AG04449 (cell line): ENCODE measurements around the gene FAM83G.

Source experiments
- CTCF ChIA-PET: fragments of 350-600 bp; formaldehyde crosslinking; extraction: SDS; loops from one replicate; lab custom pipeline; 2021; ENCODE audit warnings: antibody characterized with exemption; lab: Yijun Ruan, JAX
- POLR2A ChIA-PET: fragments of 400-600, 350-600 bp; formaldehyde crosslinking; extraction: SDS; loops from one replicate; lab custom pipeline; 2020; ENCODE audit warnings: antibody characterized with exemption, inconsistent platforms; lab: Yijun Ruan, JAX
- DNase-seq: peaks from one replicate; pipeline ENCODE4 v3.0.0-alpha.2; 2010; ENCODE audit warnings: low read depth, low spot score
- H3K4me3 ChIP-seq: 2 replicates; pipeline ENCODE4 v1.5.1; 2011; ENCODE audit warnings: low read depth, mild to moderate bottlenecking, control low read depth, low read length
- TF ChIP-seq, protein P1 (sequence below): IDR thresholded peaks from one replicate; pipeline ENCODE4 v1.5.1; 2011; ENCODE audit warnings: mild to moderate bottlenecking, moderate library complexity, low read length, control low read depth, inconsistent platforms; ENCODE audit not compliant: insufficient read depth; ENCODE audit errors: missing control alignments

FAM83G gene

DNA sequence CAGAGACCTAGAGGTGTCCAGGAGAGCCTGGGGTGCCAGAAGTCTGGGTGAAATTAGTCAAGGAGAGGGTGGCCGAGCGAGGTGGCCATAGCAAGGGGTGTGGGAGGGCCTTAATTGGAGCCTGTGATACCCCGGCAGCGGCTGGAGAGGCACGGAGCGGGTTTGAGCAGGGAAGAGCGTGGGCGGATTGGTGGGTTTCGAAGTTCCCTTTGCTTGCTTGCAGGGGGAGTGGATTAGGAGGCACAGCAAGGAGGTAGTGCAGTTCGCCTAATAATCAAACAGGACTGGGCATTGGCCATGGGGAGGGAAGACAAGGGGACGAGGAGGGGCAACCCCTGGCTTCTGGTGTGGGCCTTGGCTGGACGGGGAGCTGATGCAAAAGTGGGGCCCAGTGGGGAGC, 5.4 kb upstream of the FAM83G start:
- no peak overlapping the region for H3K4me3 ChIP-seq
- CTCF ChIA-PET, result no interaction called here
- DNase-seq, result no peak
- TF ChIP-seq, protein P1, sequence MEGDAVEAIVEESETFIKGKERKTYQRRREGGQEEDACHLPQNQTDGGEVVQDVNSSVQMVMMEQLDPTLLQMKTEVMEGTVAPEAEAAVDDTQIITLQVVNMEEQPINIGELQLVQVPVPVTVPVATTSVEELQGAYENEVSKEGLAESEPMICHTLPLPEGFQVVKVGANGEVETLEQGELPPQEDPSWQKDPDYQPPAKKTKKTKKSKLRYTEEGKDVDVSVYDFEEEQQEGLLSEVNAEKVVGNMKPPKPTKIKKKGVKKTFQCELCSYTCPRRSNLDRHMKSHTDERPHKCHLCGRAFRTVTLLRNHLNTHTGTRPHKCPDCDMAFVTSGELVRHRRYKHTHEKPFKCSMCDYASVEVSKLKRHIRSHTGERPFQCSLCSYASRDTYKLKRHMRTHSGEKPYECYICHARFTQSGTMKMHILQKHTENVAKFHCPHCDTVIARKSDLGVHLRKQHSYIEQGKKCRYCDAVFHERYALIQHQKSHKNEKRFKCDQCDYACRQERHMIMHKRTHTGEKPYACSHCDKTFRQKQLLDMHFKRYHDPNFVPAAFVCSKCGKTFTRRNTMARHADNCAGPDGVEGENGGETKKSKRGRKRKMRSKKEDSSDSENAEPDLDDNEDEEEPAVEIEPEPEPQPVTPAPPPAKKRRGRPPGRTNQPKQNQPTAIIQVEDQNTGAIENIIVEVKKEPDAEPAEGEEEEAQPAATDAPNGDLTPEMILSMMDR, result no peak
- POLR2A ChIA-PET, result no interaction called here

DNA sequence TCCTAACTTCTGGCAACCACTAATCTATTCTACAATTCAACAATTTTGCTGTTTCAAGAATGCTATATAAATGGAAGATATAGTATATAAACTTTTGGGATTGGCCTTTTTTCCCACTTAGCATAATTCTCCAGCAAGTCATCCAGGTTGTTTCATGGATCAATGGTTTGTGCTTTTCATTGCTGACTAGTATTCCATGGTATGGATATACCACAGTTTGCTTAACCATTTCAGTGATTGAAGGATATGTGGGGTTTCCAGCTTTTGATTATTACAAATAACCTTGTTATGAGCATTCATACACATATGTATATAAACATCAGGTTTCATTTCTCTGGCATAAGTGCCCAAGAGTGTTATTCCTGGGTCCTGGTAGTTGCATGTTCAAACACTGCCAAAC, 2.1 kb upstream of the FAM83G start:
- H3K4me3 ChIP-seq, result no peak overlapping the region

DNA sequence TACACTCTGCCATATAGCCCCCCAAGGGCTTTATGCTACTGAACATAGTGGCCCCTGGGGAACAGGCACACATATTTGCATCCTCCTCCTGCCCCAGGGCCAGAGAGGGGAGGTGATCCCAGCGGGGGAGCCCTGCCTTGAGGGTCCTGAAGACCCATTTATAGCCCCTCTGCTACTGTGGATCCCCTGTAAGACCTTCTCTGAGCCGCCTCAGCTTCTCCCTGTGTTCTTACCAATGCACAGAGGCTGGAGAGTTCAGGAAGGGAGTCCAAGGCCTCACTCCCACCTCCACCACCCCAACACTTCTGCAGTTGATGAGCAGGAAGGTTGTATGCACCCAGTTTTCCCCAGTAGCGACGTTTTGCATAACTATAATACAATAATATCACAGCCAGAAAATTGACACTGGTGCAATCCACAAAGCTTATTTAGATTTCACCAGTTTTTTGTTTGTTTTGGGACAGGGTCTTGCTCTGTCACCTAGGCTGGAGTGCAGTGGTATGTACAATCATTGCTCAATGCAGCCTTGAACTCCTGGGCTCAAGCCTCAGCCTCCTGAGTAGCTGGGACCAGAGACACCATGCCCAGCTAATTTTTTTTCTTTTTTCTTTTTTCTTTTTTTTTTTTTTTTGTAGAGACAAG, 1.3 kb upstream of the FAM83G start:
- POLR2A ChIA-PET, result no interaction called here
- CTCF ChIA-PET, result interaction anchor here (1.2 to 1.3 kb wide), 2 partner anchors 43 to 45 kb away, joined by 3 to 4 read pairs; no protein-coding TSS in a partner anchor
- TF ChIP-seq, protein P1, result no peak
- H3K4me3 ChIP-seq, result no peak overlapping the region
- DNase-seq, result no peak

More for the DNA sequence above, 2.1 kb upstream of the FAM83G start:
- DNase-seq, result no peak
- ChIA-PET CTCF (interaction anchor here (1.3 kb wide), 1 partner anchor 45 kb away, joined by 4 read pairs; no protein-coding TSS in a partner anchor), POLR2A (no interaction called here)
- TF ChIP-seq, protein P1, result no peak

DNA sequence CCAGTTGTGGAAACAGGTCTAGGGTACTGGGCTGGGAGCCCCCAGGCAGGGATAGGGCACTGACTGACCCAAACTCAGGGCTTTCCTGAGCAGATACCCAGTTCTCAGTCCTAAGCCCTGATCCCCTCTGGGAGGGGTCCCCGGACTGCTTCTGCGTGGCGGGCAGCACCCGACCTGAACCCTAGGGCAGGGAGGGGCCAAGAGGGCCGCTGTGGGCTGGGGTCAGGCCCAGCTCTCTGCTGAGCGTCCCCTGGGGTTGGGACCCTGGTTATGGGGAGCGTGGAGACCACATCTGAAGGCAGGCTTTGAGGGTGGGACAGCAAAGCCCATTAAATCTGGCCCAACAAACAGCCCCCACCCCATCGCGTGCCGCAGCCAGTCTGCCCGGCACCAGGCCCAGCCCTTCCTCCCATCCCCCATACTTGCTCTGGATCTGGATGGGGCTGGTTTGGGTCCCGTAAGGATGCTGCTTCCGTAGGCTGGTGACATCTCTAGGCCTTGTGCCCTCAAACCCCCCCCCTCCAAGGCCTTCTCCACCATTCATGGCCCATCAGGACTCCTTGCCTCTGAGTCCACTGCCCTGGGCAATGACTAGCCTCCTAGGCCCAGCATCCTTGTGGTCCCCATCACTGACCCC, 691 bp upstream of the FAM83G start:
- peak overlapping the region; percentile 63 for H3K4me3 ChIP-seq
- no peak for DNase-seq
- POLR2A ChIA-PET, result interaction anchor here (1.4 kb wide), 1 partner anchor 44 kb away, joined by 3 read pairs; no protein-coding TSS in a partner anchor
- CTCF ChIA-PET, result interaction anchor here (1.2 to 2.7 kb wide), 2 partner anchors 43 to 44 kb away, joined by 3 to 15 read pairs; no protein-coding TSS in a partner anchor
- TF ChIP-seq, protein P1, result no peak

DNA sequence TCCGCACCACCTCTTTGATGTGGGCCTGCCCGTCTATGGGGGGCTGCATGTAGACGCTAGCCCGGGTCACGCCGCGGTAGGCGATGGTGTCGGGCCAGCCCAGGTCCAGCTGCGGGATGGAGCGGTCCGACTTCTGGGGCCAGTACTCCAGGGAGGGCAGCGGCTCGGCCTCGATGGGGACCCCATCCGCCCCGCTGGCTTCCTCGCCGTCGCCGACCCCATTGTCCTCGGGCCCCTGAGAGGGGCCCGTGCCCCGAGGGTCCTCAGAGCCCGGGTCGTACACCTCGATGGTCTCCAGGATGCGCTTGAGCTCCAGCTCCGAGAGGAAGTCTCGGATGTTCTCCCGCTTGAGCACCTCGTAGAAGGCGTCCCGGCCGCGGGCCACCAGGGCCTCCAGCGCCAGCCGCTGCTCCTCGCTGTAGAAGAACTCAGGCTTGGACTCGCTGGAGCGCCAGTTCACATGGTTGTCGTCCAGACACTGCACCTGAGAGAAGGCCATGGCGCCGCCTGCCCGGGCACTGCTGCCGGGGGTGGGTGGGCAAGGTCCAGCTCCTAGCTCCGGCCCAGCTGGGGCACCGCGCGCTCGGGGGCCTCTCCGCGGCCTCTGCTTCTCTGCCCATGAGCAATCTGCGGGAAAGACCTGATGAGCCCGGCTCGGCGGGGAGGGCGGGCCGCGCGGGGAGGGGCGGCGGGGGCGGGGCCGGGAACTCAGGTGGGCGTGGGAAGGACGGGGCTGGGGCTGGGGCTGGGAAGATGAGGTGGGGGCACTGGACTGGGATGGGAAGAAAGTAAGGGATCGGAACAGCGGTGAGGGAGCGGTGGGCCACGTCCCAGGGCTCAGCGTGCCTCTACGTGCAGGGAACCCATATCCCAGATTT, 782 bp downstream of the FAM83G start:
- peak overlapping the region; percentile 63 for H3K4me3 ChIP-seq
- DNase-seq, result no peak
- POLR2A ChIA-PET, result interaction anchor here (0.7 to 1.4 kb wide), 2 partner anchors 43 to 65 kb away, joined by 3 read pairs; no protein-coding TSS in a partner anchor
- CTCF ChIA-PET, result interaction anchor here (1.0 to 2.7 kb wide), 3 partner anchors 41 to 47 kb away, joined by 3 to 15 read pairs (median 4); no protein-coding TSS in a partner anchor
- TF ChIP-seq, protein P1, result no peak
